GM11168 (cell line): ENCODE measurements around the gene FAM174B.

ENCODE experiments used
- in situ Hi-C: fragments of 300-500 bp; cut with MboI; formaldehyde crosslinking; loops from one replicate; pipeline ENCODE4 v1.12.0; 2022; ENCODE audit warnings: low sequenced_read_pairs; ENCODE audit not compliant: unreplicated experiment

FAM174B gene

GRCh38 chr15:92605225-92605944 lies 50.2 kb downstream of the FAM174B start:
- in situ Hi-C loops, result no loop called here

- in situ Hi-C loops, result no loop called here
These were observed 51.7 kb downstream of the FAM174B start for GRCh38 chr15:92603743-92604470.

- in situ Hi-C loops, result no loop called here
These were observed 52.3 kb downstream of the FAM174B start for GRCh38 chr15:92603278-92603677.

GRCh38 chr15:92602267-92602593 lies 53.3 kb downstream of the FAM174B start:
- in situ Hi-C loops, result no loop called here

GRCh38 chr15:92601592-92602266 lies 53.8 kb downstream of the FAM174B start:
- in situ Hi-C loops, result no loop called here

GRCh38 chr15:92600856-92601255 lies 54.7 kb downstream of the FAM174B start:
- in situ Hi-C loops, result no loop called here

- in situ Hi-C loops, result no loop called here
These were observed 56.1 kb downstream of the FAM174B start for GRCh38 chr15:92599394-92599970.

- in situ Hi-C loops, result no loop called here
These were observed 58.0 kb downstream of the FAM174B start for GRCh38 chr15:92597548-92597947.

GRCh38 chr15:92596623-92597022 lies 59.0 kb downstream of the FAM174B start:
- in situ Hi-C loops, result no loop called here

GRCh38 chr15:92595506-92596381 lies 59.8 kb downstream of the FAM174B start:
- in situ Hi-C loops, result no loop called here

GRCh38 chr15:92591275-92591674 lies 64.3 kb downstream of the FAM174B start:
- in situ Hi-C loops, result no loop called here

- in situ Hi-C loops, result no loop called here
These were observed 68.6 kb downstream of the FAM174B start for GRCh38 chr15:92586966-92587365.

GRCh38 chr15:92586383-92586942 lies 69.1 kb downstream of the FAM174B start:
- in situ Hi-C loops, result no loop called here

- in situ Hi-C loops, result no loop called here
These were observed 71.5 kb downstream of the FAM174B start for GRCh38 chr15:92584105-92584504.

GRCh38 chr15:92583096-92584034 lies 72.2 kb downstream of the FAM174B start:
- in situ Hi-C loops, result no loop called here

- in situ Hi-C loops, result no loop called here
These were observed 73.4 kb downstream of the FAM174B start for GRCh38 chr15:92582206-92582605.

- in situ Hi-C loops, result no loop called here
These were observed 74.6 kb downstream of the FAM174B start for GRCh38 chr15:92580933-92581445.

- in situ Hi-C loops, result no loop called here
These were observed 75.1 kb downstream of the FAM174B start for GRCh38 chr15:92580521-92580920.
